Duodenal mucosa (tissue), 2 donors: ENCODE results near the gene MFSD8.
"Not testable (repeated sequence)": the region's sequence is repeated elsewhere in the genome, so short reads cannot be mapped to it uniquely, and the experiment has no call there.

ENCODE experiments used
- H3K27ac ChIP-seq: one replicate; pipeline ENCODE4 v1.7.0; 2013; ENCODE audit warnings: low read depth, low read length
- H3K27me3 ChIP-seq, 2 donors: one replicate each; pipeline ENCODE4 v1.7.0; 2013; ENCODE audit warnings: low read length in 2 of 2, control low read depth in 1 of 2; ENCODE audit not compliant: insufficient read depth in 2 of 2, control insufficient read depth in 1 of 2
- H3K36me3 ChIP-seq, 2 donors: one replicate each; pipeline ENCODE4 v1.7.0; 2013; ENCODE audit warnings: low read length in 2 of 2, control low read depth in 1 of 2; ENCODE audit not compliant: insufficient read depth in 2 of 2, control insufficient read depth in 1 of 2
- H3K4me1 ChIP-seq, 2 donors: one replicate each; pipeline ENCODE4 v1.7.0; 2013; ENCODE audit warnings: low read length in 2 of 2, control low read depth in 1 of 2; ENCODE audit not compliant: insufficient read depth in 2 of 2, control insufficient read depth in 1 of 2
- H3K4me3 ChIP-seq, 2 donors: one replicate each; pipeline ENCODE4 v1.7.0; 2013; ENCODE audit warnings: low read length in 2 of 2, low read depth in 1 of 2
- H3K9ac ChIP-seq, 2 donors: one replicate each; pipeline ENCODE4 v1.7.0; 2013; ENCODE audit warnings: low read length in 2 of 2, low read depth in 1 of 2
- H3K9me3 ChIP-seq, 2 donors: one replicate each; pipeline ENCODE4 v1.7.0; 2013; ENCODE audit warnings: low read length in 2 of 2, control low read depth in 1 of 2; ENCODE audit not compliant: control insufficient read depth in 1 of 2

Gene MFSD8

GRCh38 chr4:127978930-127979329, 14.0 kb upstream of the MFSD8 start:
- H3K9me3 ChIP-seq, result no peaks in the 10 kb centered on the region
- no peak overlapping the region for H3K9ac ChIP-seq
- H3K4me1 ChIP-seq, result no peaks in the 10 kb centered on the region
- H3K4me3 ChIP-seq, result no peak overlapping the region
- no peaks in the 10 kb centered on the region for H3K36me3 ChIP-seq
- H3K27ac ChIP-seq, result no peak overlapping the region
- no peaks in the 10 kb centered on the region for H3K27me3 ChIP-seq

DNA sequence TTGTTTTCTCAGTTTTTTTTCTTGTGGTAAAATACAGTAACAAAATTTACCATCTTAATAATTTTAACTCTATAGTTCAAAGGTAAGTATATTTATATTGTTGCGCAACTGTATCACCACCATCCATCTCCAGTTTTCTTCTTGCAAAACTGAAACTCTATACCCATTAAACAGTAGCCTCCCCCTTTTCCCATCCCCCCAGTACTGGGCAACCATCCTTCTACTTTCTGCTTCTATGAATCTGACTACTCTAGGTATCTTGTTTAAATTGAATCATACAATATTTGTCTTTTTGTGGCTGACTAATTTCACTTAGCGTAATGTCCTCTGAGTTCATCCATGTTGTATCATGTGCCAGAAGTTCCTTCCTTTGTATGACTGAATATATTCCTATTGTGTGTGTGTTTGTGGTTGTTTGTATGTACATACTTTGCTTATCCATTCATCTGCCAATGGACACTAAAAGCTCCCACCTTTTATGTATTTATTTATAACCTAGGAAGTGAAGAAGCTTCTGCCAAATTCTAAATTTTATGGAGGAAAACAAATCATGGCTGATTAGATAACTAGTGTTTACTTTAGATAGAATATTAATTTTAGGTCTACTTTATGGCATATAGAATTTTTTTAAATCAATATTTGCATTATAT, 10.3 kb upstream of the MFSD8 start:
- Histone ChIP-seq H3K36me3 (peaks cover 0 to 7% of the 10 kb centered on the region in 2 donors), H3K9me3 (no peaks in the 10 kb centered on the region), H3K9ac (no peak overlapping the region)

DNA sequence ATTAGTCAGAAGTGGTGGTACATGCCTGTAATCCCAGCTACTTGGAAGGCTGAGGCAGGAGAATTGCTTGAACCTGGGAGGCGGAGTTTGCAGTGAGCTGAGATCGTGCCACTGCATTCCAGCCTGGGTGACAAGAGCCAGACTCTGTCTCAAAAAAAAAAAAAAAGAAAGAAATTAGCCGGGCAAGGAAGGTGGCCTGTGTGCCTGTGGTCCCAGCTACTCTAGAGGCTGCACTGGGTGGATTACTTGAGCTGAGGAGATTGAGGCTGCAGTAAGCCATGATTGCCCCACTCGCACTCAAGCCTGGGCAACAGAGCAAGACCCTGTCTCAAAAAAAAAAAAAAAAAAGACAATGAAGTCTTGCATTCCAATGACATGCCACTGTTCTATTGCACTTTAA, 6.0 kb upstream of the MFSD8 start:
- H3K4me3 ChIP-seq, H3K36me3 ChIP-seq, H3K27me3 ChIP-seq, H3K27ac ChIP-seq, H3K4me1 ChIP-seq, H3K9ac ChIP-seq, H3K9me3 ChIP-seq: not testable (repeated sequence)

More for the DNA sequence above, 10.3 kb upstream of the MFSD8 start:
- Histone ChIP-seq H3K27ac (no peak overlapping the region), H3K4me3 (no peak overlapping the region), H3K4me1 (no peaks in the 10 kb centered on the region), H3K27me3 (no peaks in the 10 kb centered on the region)

DNA sequence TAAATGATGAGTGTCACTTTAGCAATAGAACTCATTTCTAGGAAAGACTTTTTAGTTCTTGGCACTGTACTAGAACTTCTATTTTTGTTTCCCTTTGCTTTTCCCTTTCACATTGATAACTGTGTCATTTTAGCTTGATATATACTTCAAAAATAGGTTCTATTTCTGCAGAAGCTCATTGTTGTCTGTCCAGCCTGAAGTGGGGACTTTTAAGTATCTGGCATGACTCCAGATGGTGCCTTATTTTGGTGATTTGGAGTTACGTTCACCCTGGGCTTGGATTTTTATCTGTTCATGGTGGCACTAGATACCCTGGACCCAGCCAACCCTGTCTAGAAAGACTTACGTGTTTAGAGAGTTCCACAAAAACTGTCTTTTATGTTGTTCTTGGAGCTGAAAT, 3.6 kb upstream of the MFSD8 start:
- no peak overlapping the region for H3K4me3 ChIP-seq
- no peaks in the 10 kb centered on the region for H3K9me3 ChIP-seq
- H3K27me3 ChIP-seq, result no peaks in the 10 kb centered on the region
- H3K9ac ChIP-seq, result no peak overlapping the region
- no peak overlapping the region for H3K27ac ChIP-seq
- H3K36me3 ChIP-seq, result peaks cover 0 to 7% of the 10 kb centered on the region in 2 donors
- H3K4me1 ChIP-seq, result peaks cover under 1 to 8% of the 10 kb centered on the region in 2 donors

DNA sequence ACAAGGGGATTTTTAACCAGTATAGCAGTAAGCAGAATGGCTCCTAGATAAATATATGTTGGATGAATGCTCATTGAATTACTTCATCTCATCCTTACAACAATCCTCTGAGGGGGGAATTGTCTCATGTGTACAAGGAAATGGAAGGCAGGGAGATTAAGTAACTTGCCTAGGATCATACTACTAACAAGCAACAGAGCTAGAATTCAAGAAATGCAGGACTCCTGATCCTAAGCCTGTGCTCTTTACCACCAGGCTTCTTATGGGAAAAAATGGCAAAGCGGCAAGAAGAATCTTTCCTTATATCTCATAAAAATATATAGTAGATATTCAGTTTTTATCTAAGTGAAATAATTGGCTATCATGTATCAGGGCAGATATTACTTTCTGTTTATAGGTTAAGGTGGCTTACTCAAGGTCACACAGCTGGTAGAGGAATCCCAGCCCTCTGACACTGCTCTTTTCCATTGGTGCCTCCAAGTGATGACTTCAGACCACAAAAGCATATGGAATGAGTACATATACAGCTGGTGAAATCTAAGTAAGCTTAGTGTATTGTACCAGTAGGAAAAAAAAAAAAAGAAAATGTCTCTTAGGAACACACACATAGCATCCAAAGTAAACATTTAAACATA, 2.3 kb upstream of the MFSD8 start:
- H3K9ac ChIP-seq, result no peak overlapping the region
- no peaks in the 10 kb centered on the region for H3K9me3 ChIP-seq

GRCh38 chr4:127965803-127966175, 816 bp upstream of the MFSD8 start:
- Histone ChIP-seq H3K4me1 (peaks cover 4 to 8% of the 10 kb centered on the region in 2 donors), H3K36me3 (no peaks in the 10 kb centered on the region), H3K27me3 (no peaks in the 10 kb centered on the region), H3K9ac (peak overlapping the region; percentile 99), H3K9me3 (no peaks in the 10 kb centered on the region), H3K4me3 (peak overlapping the region; percentile 99), H3K27ac (peak overlapping the region; percentile 99)

More for the DNA sequence above, 2.3 kb upstream of the MFSD8 start:
- H3K36me3 ChIP-seq, result no peaks in the 10 kb centered on the region
- peaks cover 4 to 8% of the 10 kb centered on the region in 2 donors for H3K4me1 ChIP-seq
- H3K4me3 ChIP-seq, result peak overlapping the region in 1 of 2 donors; percentile 24
- H3K27me3 ChIP-seq, result no peaks in the 10 kb centered on the region
- no peak overlapping the region for H3K27ac ChIP-seq

DNA sequence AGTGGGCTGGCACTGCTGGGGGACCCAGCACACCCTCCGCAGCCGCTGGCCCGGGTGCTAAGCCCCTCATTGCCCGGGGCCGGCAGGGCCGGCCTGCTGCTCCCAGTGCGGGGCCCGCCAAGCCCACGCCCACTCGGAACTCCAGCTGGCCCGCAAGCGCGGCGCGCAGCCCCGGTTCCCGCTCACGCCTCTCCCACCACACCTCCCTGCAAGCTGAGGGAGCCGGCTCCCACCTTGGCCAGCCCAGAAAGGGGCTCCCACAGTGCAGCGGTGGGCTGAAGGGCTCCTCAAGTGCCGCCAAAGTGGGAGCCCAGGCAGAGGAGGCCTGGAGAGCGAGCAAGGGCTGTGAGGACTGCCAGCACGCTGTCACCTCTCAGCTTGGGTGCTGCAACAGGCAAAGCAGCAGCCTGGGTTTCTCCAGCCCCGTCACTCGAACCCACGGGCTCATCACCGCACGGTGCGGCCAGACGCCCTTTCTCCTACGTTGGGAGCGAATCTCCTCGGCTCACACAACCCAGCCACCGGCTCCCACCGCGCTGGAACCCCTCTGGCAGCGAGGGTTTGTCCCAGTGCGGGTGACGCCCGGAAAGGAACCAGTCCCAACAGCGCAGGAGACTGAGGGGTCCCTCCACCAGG, 429 bp downstream of the MFSD8 start:
- H3K9ac ChIP-seq, result peak overlapping the region; percentile 99
- H3K27ac ChIP-seq, result peak overlapping the region; percentile 99
- not testable (repeated sequence) for H3K9me3 ChIP-seq, H3K27me3 ChIP-seq, H3K36me3 ChIP-seq, H3K4me1 ChIP-seq
- peak overlapping the region; percentile 99 for H3K4me3 ChIP-seq

DNA sequence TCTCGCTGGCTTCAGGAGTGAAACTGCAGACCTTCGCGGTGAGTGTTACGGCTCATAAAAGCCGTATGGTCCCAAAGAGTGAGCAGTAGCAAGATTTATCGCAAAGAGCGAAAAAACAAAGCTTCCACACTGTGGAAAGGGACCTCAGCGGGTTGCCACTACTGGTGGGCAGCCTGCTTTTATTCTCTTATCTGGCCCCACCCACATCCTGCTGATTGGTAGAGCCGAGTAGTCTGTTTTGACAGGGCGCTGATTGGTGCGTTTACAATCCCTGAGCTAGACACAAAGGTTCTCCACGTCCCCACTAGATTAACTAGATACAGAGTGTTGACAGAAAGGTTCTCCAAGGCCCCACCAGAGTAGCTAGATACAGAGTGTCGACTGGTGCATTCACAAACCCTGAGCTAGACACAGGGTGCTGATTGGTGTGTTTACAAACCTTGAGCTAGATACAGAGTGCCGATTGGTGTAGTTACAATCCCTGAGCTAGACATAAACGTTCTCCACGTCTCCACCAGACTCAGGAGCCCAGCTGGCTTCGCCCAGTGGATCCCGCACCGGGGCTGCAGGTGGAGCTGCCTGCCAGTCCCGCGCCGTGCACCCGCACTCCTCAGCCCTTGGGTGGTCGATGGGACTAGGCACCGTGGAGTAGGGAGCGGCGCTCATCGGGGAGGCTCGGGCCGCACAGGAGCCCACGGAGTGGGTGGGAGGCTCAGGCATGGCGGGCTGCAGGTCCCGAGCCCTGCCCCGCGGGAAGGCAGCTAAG, 1.2 kb downstream of the MFSD8 start:
- peak overlapping the region in 1 of 2 donors; percentile 36 for H3K4me3 ChIP-seq
- not testable (repeated sequence) for H3K27me3 ChIP-seq, H3K36me3 ChIP-seq, H3K9me3 ChIP-seq, H3K9ac ChIP-seq, H3K4me1 ChIP-seq, H3K27ac ChIP-seq

- Histone ChIP-seq H3K4me1 (peaks cover 0 to 4% of the 10 kb centered on the region in 2 donors), H3K36me3 (no peaks in the 10 kb centered on the region), H3K4me3 (no peak overlapping the region), H3K9me3 (no peaks in the 10 kb centered on the region), H3K9ac (no peak overlapping the region), H3K27me3 (no peaks in the 10 kb centered on the region), H3K27ac (no peak overlapping the region)
Measured at GRCh38 chr4:127959794-127960193, 5.2 kb downstream of the MFSD8 start.

DNA sequence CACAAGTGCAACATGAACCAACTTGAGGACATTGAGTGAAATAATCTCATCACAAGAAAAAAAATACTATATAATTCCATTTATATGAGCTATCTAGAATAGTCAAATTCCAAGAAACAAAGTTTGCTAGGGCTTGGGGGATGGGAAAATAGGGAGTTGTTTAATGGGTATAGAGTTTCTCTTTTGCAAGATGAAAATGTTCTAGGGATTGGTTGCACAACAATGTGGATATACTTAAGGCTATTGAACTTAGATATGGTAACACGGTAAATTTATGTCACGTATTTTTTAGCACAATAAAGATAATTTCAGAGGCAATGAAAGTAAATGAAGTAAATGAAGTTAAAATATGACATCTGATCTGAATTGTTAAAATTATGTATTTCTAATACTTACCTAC, 7.9 kb downstream of the MFSD8 start:
- Histone ChIP-seq H3K4me1 (no peaks in the 10 kb centered on the region), H3K36me3 (no peaks in the 10 kb centered on the region), H3K27ac (no peak overlapping the region)

More for the DNA sequence above, 7.9 kb downstream of the MFSD8 start:
- no peaks in the 10 kb centered on the region for H3K27me3 ChIP-seq
- H3K9me3 ChIP-seq, result no peaks in the 10 kb centered on the region
- no peak overlapping the region for H3K9ac ChIP-seq
- H3K4me3 ChIP-seq, result no peak overlapping the region
